GM23338 (cell line): ENCODE data around the gene NSUN4. TPM values are rescaled to one million over a fixed set of nuclear protein-coding genes. Genes with fewer than 3 reads are reported as not detected.

ENCODE experiments used
- ATAC-seq: fragments of 200-7000 bp; cut with Tn5 transposase; 3 replicates; pipeline ENCODE4 v1.9.1; 2020
- DNase-seq: peaks from one replicate; pipeline ENCODE4 v3.0.0-alpha.2; 2015; ENCODE audit warnings: low spot score
- H2AFZ ChIP-seq: fragments of 200-600 bp; sonication (generic); 2 replicates; pipeline ENCODE4 v1.8.0; 2016; ENCODE audit warnings: antibody characterized with exemption, mild to moderate bottlenecking, moderate library complexity
- H3F3A ChIP-seq: fragments of 200-600 bp; sonication (generic); replicated peaks from 2 replicates; pipeline ENCODE4 v1.8.0; 2017; ENCODE audit warnings: antibody characterized with exemption, mixed run types, low read depth
- H3K27ac ChIP-seq: fragments of 200-600 bp; sonication (generic); 2 replicates; pipeline ENCODE4 v1.6.1; 2016; ENCODE audit warnings: low read depth
- H3K27me3 ChIP-seq: fragments of 200-600 bp; sonication (generic); 2 replicates; pipeline ENCODE4 v1.8.0; 2016; ENCODE audit warnings: mild to moderate bottlenecking, mixed run types, moderate library complexity; ENCODE audit not compliant: insufficient read depth
- H3K36me3 ChIP-seq: fragments of 200-600 bp; sonication (generic); 2 replicates; pipeline ENCODE4 v1.8.0; 2016; ENCODE audit warnings: mild to moderate bottlenecking; ENCODE audit not compliant: insufficient read depth
- H3K4me1 ChIP-seq: fragments of 200-600 bp; sonication (generic); 2 replicates; pipeline ENCODE4 v1.8.0; 2016; ENCODE audit warnings: mild to moderate bottlenecking, moderate library complexity; ENCODE audit not compliant: insufficient read depth
- H3K4me2 ChIP-seq: fragments of 200-600 bp; sonication (generic); 2 replicates; pipeline ENCODE4 v1.7.1; 2017; ENCODE audit warnings: mixed run types
- H3K4me3 ChIP-seq: fragments of 200-600 bp; sonication (generic); 2 replicates; pipeline ENCODE4 v1.6.1; 2016; ENCODE audit warnings: mixed run types
- H3K79me2 ChIP-seq: fragments of 200-600 bp; sonication (generic); replicated peaks from 2 replicates; pipeline ENCODE4 v1.8.0; 2017; ENCODE audit warnings: mild to moderate bottlenecking; ENCODE audit not compliant: insufficient read depth
- H3K9me2 ChIP-seq: fragments of 200-600 bp; sonication (generic); 2 replicates; pipeline ENCODE4 v1.8.0; 2017; ENCODE audit not compliant: insufficient read depth
- H4K20me1 ChIP-seq: fragments of 200-600 bp; sonication (generic); replicated peaks from 2 replicates; pipeline ENCODE4 v1.8.0; 2017; ENCODE audit warnings: mild to moderate bottlenecking; ENCODE audit not compliant: insufficient read depth
- H3K27ac Mint-ChIP-seq: 2 replicates; pipeline ENCODE4 v1.8.0; 2020; ENCODE audit warnings: inconsistent platforms, mild to moderate bottlenecking, moderate library complexity, mixed read lengths
- H3K27me3 Mint-ChIP-seq: 3 replicates; pipeline ENCODE4 v1.8.0; 2022; ENCODE audit warnings: low read depth, mild to moderate bottlenecking, moderate library complexity, mixed read lengths, inconsistent platforms; ENCODE audit not compliant: insufficient read depth, poor library complexity
- H3K36me3 Mint-ChIP-seq: 3 replicates; pipeline ENCODE4 v1.8.0; 2021; ENCODE audit warnings: low read depth, mild to moderate bottlenecking, inconsistent platforms, moderate library complexity, mixed read lengths
- H3K4me1 Mint-ChIP-seq: 3 replicates; pipeline ENCODE4 v1.8.0; 2020; ENCODE audit warnings: mild to moderate bottlenecking, inconsistent platforms, mixed read lengths
- H3K4me3 Mint-ChIP-seq: 3 replicates; pipeline ENCODE4 v1.8.0; 2021; ENCODE audit warnings: moderate library complexity, mild to moderate bottlenecking, inconsistent platforms, mixed read lengths
- H3K9me3 Mint-ChIP-seq: 3 replicates; pipeline ENCODE4 v1.8.0; 2020; ENCODE audit warnings: moderate library complexity, mild to moderate bottlenecking, inconsistent platforms, mixed read lengths
- EZH2 ChIP-seq: fragments of 200-600 bp; sonication (generic); IDR thresholded peaks from one replicate; pipeline ENCODE4 v1.8.0; 2017; ENCODE audit warnings: antibody characterized with exemption, mild to moderate bottlenecking, low read depth; ENCODE audit not compliant: unreplicated experiment
- EZH2phosphoT487 ChIP-seq: fragments of 200-600 bp; sonication (generic); IDR thresholded peaks from one replicate; pipeline ENCODE4 v1.8.1; 2018; ENCODE audit warnings: antibody characterized with exemption; ENCODE audit not compliant: unreplicated experiment
- POLR2AphosphoS5 ChIP-seq: IDR thresholded peaks from 2 replicates; pipeline ENCODE4 v1.6.1; 2016; ENCODE audit warnings: antibody characterized with exemption, low read depth
- ZNF114 ChIP-seq: fragments of 250-450 bp; sonication (Bioruptor Pico); IDR thresholded peaks from 2 replicates; pipeline ENCODE4 v1.5.0; 2020; ENCODE audit warnings: mild to moderate bottlenecking, moderate library complexity
- ZNF331 ChIP-seq: fragments of 250-450 bp; sonication (Bioruptor Pico); IDR thresholded peaks from 2 replicates; pipeline ENCODE4 v1.5.0; 2020; ENCODE audit warnings: low read depth, mild to moderate bottlenecking, moderate library complexity
- ZNF462 ChIP-seq: fragments of 250-450 bp; sonication (Bioruptor Pico); IDR thresholded peaks from 2 replicates; pipeline ENCODE4 v1.5.0; 2020; ENCODE audit warnings: mild to moderate bottlenecking, moderate library complexity
- polyA plus RNA-seq: library from polyadenylated mRNA; unstranded; fragments of >200 nt; fragmentation: Nextera tagmentation; extraction: Ambion mirVana; gene quantifications from 2 replicates; pipeline ENCODE4 v1.2.1, GENCODE V29; 2016
- total RNA-seq: library from RNA; depleted of rRNA; stranded (reverse); fragments of >200 nt; shearing (Covaris generic); gene quantifications from 2 replicates; pipeline ENCODE4 v1.2.3, GENCODE V29; 2014

Gene NSUN4
- total and polyA plus RNA-seq, 2 experiments from 2014 or later = 8.9 to 11.6 TPM

GRCh38 chr1:46343351-46343695, 2.7 kb downstream of the NSUN4 start (continued):
- TF ChIP-seq ZNF462 (CRISPR knock-in tag) (no peak), ZNF331 (CRISPR knock-in tag) (no peak), EZH2 (no peak), ZNF114 (no peak), EZH2phosphoT487 (no peak), POLR2AphosphoS5 (no peak)

- Histone ChIP-seq H3K4me2 (no peak overlapping the region), H2AFZ (no peak overlapping the region), H3K79me2 (peaks cover 20% of the 10 kb centered on the region), H3K27ac (no peak overlapping the region), H3K36me3 (peaks cover 24% of the 10 kb centered on the region; the same call in 1 of the 2 replicates), H3K4me1 (peaks cover 14% of the 10 kb centered on the region), H4K20me1 (no peaks in the 10 kb centered on the region), H3K27me3 (no peaks in the 10 kb centered on the region), H3K9me2 (no peaks in the 10 kb centered on the region), H3F3A (peaks cover 14% of the 10 kb centered on the region), H3K4me3 (no peak overlapping the region)
- Mint-ChIP-seq H3K27ac (no peak overlapping the region), H3K36me3 (peaks cover 57% of the 10 kb centered on the region), H3K4me3 (no peak overlapping the region; the same call in 2 of the 3 replicates), H3K27me3 (peaks cover 13% of the 10 kb centered on the region), H3K9me3 (no peaks in the 10 kb centered on the region), H3K4me1 (peaks cover 18% of the 10 kb centered on the region; the same call in 2 of the 3 replicates)
- no peak for DNase-seq
- TF ChIP-seq EZH2phosphoT487 = no peak
- ATAC-seq = no peak
Observed at GRCh38 chr1:46343705-46344104, 3.1 kb downstream of the NSUN4 start.
